Parathyroid adenoma (tissue), 2 donors: ENCODE data around the gene MDFI.

Experiments
- H2AFZ ChIP-seq: fragments of 300-600 bp; sonication (generic); one replicate; pipeline ENCODE4 v1.7.0; 2017; ENCODE audit warnings: antibody characterized with exemption, mild to moderate bottlenecking
- H3K27ac ChIP-seq: fragments of 300-600 bp; sonication (generic); one replicate; pipeline ENCODE4 v1.7.0; 2017
- H3K27me3 ChIP-seq: fragments of 300-600 bp; sonication (generic); one replicate; pipeline ENCODE4 v1.7.0; 2017; ENCODE audit warnings: low read length; ENCODE audit not compliant: control insufficient read depth, insufficient read depth
- H3K36me3 ChIP-seq: fragments of 300-600 bp; sonication (generic); one replicate; pipeline ENCODE4 v1.7.0; 2017; ENCODE audit warnings: low read length; ENCODE audit not compliant: control insufficient read depth, insufficient read depth
- H3K4me1 ChIP-seq: fragments of 300-600 bp; sonication (generic); one replicate; pipeline ENCODE4 v1.7.0; 2017; ENCODE audit warnings: control low read depth
- H3K4me2 ChIP-seq: fragments of 300-600 bp; sonication (generic); one replicate; pipeline ENCODE4 v1.7.0; 2017; ENCODE audit warnings: low read length
- H3K4me3 ChIP-seq: fragments of 300-600 bp; sonication (generic); one replicate; pipeline ENCODE4 v1.7.0; 2017; ENCODE audit warnings: low read depth, low read length
- H3K79me2 ChIP-seq: fragments of 300-600 bp; sonication (generic); one replicate; pipeline ENCODE4 v1.7.0; 2017; ENCODE audit warnings: control low read depth
- H3K9ac ChIP-seq: fragments of 300-600 bp; sonication (generic); one replicate; pipeline ENCODE4 v1.7.0; 2017; ENCODE audit warnings: mild to moderate bottlenecking
- H3K9me3 ChIP-seq: fragments of 300-600 bp; sonication (generic); one replicate; pipeline ENCODE4 v1.7.0; 2017; ENCODE audit warnings: low read length; ENCODE audit not compliant: control insufficient read depth
- TF ChIP-seq, protein P1 (sequence below): fragments of 300-600 bp; sonication (generic); IDR thresholded peaks from one replicate; pipeline ENCODE4 v1.7.0; 2017; ENCODE audit warnings: antibody characterized with exemption, mild to moderate bottlenecking
- donor health status: primary hyperparathyroidism.

MDFI gene

DNA sequence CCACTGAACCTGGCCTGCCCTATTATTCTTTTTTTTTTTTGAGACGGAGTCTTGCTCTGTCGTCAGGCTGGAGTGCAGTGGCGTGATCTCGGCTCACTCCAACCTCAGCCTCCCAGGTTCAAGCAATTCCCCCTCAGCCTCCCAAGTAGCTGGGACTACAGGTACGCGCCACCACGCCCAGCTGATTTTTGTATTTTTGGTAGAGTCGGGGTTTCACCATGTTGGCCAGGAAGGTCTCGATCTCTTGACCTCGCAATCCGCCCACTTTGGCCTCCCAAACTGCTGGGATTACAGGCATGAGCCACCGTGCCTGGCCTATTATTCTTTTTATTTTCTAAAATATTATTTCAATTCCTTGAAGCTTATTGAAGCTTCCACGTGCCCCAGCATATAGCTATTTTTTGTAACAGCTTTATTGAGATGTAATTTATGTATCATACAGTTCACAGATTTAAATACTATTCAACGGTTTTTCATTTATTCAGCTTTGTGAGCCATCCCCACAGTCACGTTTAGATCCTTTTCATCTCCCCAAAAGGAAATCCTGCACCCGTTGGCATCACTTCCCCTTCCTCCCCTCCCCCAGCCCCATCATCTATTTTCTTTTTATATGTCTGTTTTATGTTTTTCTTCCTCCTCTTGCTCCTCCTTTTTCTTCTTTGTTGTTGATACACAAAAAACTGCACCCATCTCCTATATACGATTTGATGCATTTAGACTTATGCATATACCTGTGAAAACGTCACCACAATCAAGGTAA lies 13.5 kb upstream of the MDFI start:
- Histone ChIP-seq H3K4me2 (no peak overlapping the region), H3K79me2 (no peaks in the 10 kb centered on the region), H3K27ac (no peak overlapping the region), H3K4me1 (no peaks in the 10 kb centered on the region), H3K9ac (no peak overlapping the region), H2AFZ (no peak overlapping the region), H3K4me3 (no peak overlapping the region), H3K9me3 (no peaks in the 10 kb centered on the region), H3K36me3 (no peaks in the 10 kb centered on the region), H3K27me3 (no peaks in the 10 kb centered on the region)
- TF ChIP-seq, protein P1, sequence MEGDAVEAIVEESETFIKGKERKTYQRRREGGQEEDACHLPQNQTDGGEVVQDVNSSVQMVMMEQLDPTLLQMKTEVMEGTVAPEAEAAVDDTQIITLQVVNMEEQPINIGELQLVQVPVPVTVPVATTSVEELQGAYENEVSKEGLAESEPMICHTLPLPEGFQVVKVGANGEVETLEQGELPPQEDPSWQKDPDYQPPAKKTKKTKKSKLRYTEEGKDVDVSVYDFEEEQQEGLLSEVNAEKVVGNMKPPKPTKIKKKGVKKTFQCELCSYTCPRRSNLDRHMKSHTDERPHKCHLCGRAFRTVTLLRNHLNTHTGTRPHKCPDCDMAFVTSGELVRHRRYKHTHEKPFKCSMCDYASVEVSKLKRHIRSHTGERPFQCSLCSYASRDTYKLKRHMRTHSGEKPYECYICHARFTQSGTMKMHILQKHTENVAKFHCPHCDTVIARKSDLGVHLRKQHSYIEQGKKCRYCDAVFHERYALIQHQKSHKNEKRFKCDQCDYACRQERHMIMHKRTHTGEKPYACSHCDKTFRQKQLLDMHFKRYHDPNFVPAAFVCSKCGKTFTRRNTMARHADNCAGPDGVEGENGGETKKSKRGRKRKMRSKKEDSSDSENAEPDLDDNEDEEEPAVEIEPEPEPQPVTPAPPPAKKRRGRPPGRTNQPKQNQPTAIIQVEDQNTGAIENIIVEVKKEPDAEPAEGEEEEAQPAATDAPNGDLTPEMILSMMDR, result no peak

DNA sequence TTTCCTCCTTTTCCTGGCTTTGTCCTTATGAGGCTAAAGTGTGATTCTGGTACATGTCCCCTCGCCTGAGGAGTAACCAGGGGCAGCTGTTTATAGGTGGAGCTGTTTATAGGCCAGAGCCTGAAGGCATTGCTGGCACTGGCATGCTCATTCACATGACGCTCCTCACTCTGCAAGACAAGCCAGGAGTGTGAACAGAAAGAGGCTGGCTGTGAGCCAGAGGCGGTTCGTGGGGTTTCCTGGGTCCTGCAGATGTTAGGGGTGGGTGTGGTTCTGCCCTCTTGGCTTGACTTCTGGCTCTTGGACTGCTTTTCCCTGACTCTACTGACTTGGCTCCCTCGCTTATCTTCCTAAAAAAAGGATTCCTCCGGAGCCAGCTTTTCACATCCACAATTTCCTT lies 12.8 kb upstream of the MDFI start:
- Histone ChIP-seq H3K4me1 (no peaks in the 10 kb centered on the region), H3K4me2 (no peak overlapping the region), H3K27me3 (no peaks in the 10 kb centered on the region), H3K36me3 (no peaks in the 10 kb centered on the region), H2AFZ (no peak overlapping the region), H3K9me3 (no peaks in the 10 kb centered on the region), H3K4me3 (no peak overlapping the region), H3K79me2 (no peaks in the 10 kb centered on the region), H3K27ac (no peak overlapping the region), H3K9ac (no peak overlapping the region)
- TF ChIP-seq, protein P1, result no peak

DNA sequence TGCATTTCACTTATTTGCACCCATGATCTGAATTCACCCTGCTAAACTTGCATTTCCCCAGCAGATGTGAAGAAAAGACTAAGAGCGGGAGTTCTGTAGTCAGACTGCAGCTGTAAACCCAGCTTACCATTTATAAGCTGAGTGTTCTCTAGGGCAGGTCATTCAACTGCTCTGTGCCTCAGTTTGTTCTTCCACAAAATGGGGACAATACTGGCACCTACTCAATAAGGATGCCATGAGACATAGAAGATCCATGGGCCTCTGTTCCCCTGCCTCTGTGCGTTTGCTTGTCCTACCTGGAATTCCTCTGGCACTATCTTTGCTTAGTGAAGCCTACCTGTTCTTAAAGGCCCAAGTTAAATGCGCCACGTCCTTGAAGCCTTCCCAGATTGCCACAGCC lies 12.2 kb upstream of the MDFI start:
- TF ChIP-seq, protein P1, result no peak
- no peaks in the 10 kb centered on the region for H3K4me1 ChIP-seq
- H3K27me3 ChIP-seq, result no peaks in the 10 kb centered on the region

GRCh38 chr6:41626917-41627316 lies 11.4 kb upstream of the MDFI start:
- TF ChIP-seq, protein P1, result no peak
- Histone ChIP-seq H3K27ac (no peak overlapping the region), H3K36me3 (no peaks in the 10 kb centered on the region), H3K9me3 (no peaks in the 10 kb centered on the region), H3K79me2 (no peaks in the 10 kb centered on the region), H2AFZ (no peak overlapping the region), H3K9ac (no peak overlapping the region), H3K4me2 (no peak overlapping the region), H3K4me3 (no peak overlapping the region), H3K27me3 (no peaks in the 10 kb centered on the region), H3K4me1 (no peaks in the 10 kb centered on the region)

More for the DNA sequence above, 12.2 kb upstream of the MDFI start:
- no peaks in the 10 kb centered on the region for H3K9me3 ChIP-seq
- no peaks in the 10 kb centered on the region for H3K79me2 ChIP-seq
- no peak overlapping the region for H2AFZ ChIP-seq
- H3K9ac ChIP-seq, result no peak overlapping the region
- H3K36me3 ChIP-seq, result no peaks in the 10 kb centered on the region
- no peak overlapping the region for H3K4me3 ChIP-seq
- no peak overlapping the region for H3K27ac ChIP-seq
- no peak overlapping the region for H3K4me2 ChIP-seq

DNA sequence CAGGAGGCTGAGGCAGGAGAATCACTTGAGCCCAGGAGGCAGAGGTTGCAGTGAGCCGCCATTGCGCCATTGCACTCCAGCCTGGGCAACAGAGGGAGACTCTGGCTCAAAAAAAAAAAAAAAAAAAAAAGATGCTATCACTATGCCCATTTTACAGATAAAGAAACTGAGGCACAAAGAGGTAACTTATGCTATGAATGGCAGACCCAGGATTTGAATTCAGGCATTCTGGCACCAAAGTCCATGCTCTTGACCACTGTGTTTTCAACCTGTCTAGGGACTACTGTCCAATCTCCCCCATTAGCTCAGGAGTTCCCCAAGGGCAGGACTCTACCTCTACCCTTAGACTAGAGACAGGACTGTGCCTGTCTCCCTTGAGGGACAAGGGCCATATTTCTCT lies 9.1 kb upstream of the MDFI start:
- Histone ChIP-seq H2AFZ (no peak overlapping the region), H3K4me1 (no peaks in the 10 kb centered on the region)

More for the DNA sequence above, 9.1 kb upstream of the MDFI start:
- no peak overlapping the region for H3K4me3 ChIP-seq
- no peak overlapping the region for H3K27ac ChIP-seq
- H3K9me3 ChIP-seq, result no peaks in the 10 kb centered on the region
- no peak overlapping the region for H3K9ac ChIP-seq
- H3K79me2 ChIP-seq, result no peaks in the 10 kb centered on the region
- H3K4me2 ChIP-seq, result no peak overlapping the region
- no peaks in the 10 kb centered on the region for H3K27me3 ChIP-seq
- no peaks in the 10 kb centered on the region for H3K36me3 ChIP-seq
- TF ChIP-seq, protein P1, result no peak
